ENCODE data around the gene PHF23. TPM values are rescaled to one million over a fixed set of nuclear protein-coding genes. Genes with fewer than 3 reads are reported as not detected.

PHF23 gene
- total RNA-seq: 10 to 100 TPM; 33.1 to 47.6 (median 38.8) TPM
- polyA plus RNA-seq: 10 to 100 TPM; 27.4 to 50.4 (median 33.2) TPM
- long read RNA-seq, donor 1, transcript PHF23-201 (5 exons, 2,037 nt): major isoform, 7 of 29 reads
- long read RNA-seq, donor 1, partial matches to known transcripts: 18 of 29 reads
- long read RNA-seq, donor 1, other reads (novel, unspliced or antisense): 0 of 29 reads
- long read RNA-seq, donor 2, transcript PHF23-201 (5 exons, 2,037 nt): major isoform, 5 of 21 reads
- long read RNA-seq, donor 2, partial matches to known transcripts: 14 of 21 reads
- long read RNA-seq, donor 2, other reads (novel, unspliced or antisense): 0 of 21 reads

DNA sequence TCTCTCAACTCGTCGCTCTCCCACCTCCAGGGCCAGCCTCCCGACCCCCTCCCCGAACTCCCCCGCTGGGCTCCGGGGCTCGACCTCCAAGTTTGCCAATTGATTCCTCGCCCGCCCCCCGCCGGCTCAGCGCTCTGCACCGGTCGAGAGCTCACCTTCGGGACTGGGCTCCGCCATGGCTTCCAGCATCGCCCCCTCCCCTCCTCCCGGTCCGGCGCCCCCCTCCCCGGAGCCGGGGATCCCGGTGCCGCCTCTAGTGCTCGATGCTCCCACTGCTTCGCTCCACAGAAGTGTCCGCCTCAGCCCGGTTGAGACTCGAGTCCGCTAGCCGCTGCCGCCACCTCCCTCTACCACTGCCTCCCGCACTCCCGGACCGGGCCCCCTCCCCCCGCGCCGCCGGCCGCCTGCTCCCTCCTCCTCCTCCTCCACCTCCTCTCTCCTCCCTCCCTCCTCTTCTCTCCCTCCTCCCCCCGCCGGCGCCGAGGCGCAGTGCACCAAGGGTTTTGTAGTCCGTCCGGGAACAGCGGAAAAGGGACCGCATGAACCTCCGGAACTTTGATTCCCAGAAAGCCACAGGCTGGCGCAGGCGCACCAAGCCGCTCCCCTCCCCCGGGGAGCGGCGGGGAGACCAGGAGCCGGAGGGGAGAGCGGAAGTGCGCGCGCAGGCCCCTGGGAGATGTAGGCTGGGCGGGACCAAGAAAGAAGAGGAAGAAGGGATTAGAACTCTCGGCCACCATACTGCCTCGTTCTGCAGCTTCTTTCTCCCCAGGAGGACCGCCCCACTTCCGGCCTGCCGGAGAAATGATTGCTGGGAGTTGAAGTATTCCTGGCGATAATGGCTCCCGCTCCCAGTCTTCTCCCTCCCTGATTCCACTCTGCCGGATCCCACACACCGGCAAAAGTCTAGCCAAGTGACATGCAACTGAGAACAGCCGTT lies at the start of gene PHF23:
PHF23 (minus strand) TSS at position 367 of the 937 bp plus-strand sequence; CDS start at position 189, 178 bp downstream.
- Histone ChIP-seq H3K9me3 (no peaks in the 10 kb centered on the region), H3K4me3 (peak within 1 kb of the TSS; percentile 88 to 99 (median 96)), H3K36me3 (peaks cover 0 to 51% (median 36%) of the 10 kb centered on the region in 6 donors), H3K27ac (peak within 1 kb of the TSS; percentile 88 to 99 (median 98)), H3K4me1 (peaks cover 37 to 74% (median 64%) of the 10 kb centered on the region in 6 donors), H3K27me3 (replicated peaks in 1 of 7) (no peaks in the 10 kb centered on the region)
- intact Hi-C loops (cut with DNase I; ENCODE audit: low total_unique reads): no loop called here
- peak in 9 of 11 experiments; percentile 1 to 78 (median 56) for TF ChIP-seq CTCF (IDR thresholded peaks at IDR 0.05 in 8 of 11, conservative IDR thresholded peaks at IDR 0.05 in 3 of 11)
- peak; percentile 93 to 98 (median 95) for TF ChIP-seq POLR2AphosphoS5 (IDR thresholded peaks at IDR 0.05)
- TF ChIP-seq POLR2A (IDR thresholded peaks at IDR 0.05): peak in 2 of 3 donors; percentile 31 to 77
- DNase-seq: peak; percentile 99
- 1% methylated on average over 57 to 72 of the region's 72 CpGs for WGBS, 5 donors

DNA sequence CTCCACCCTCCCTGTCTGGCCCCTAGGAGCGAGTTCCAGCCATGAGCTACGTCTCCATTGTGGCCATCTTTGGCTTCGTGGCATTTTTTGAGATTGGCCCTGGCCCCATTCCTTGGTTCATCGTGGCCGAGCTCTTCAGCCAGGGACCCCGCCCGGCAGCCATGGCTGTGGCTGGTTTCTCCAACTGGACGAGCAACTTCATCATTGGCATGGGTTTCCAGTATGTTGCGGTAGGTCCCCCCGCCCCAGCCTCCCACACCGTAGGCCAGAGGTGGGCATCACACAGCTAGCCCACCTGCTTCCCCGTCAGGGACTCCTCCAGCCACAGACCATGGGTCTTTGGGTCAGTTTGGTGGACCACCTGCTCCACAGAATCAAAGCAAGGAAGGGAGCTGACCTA lies 46.4 kb upstream of the PHF23 start:
- Histone ChIP-seq H3K9me3 (no peaks in the 10 kb centered on the region), H3K36me3 (no peaks in the 10 kb centered on the region), H3K4me1 (peaks cover 15 to 27% (median 24%) of the 10 kb centered on the region in 6 donors), H3K27ac (no peak overlapping the region), H3K27me3 (replicated peaks in 1 of 7) (peaks cover 0 to 95% (median 20%) of the 10 kb centered on the region in 7 donors), H3K4me3 (no peak overlapping the region)
- intact Hi-C loops (cut with DNase I; ENCODE audit: low total_unique reads): no loop called here
- DNase-seq: no peak
- 90 to 94% (median 93%) methylated on average over 11 to 12 of the region's 12 CpGs for WGBS, 5 donors
- TF ChIP-seq POLR2AphosphoS5 (IDR thresholded peaks at IDR 0.05) (no peak), POLR2A (IDR thresholded peaks at IDR 0.05) (no peak), CTCF (IDR thresholded peaks at IDR 0.05 in 8 of 11, conservative IDR thresholded peaks at IDR 0.05 in 3 of 11) (no peak)

GRCh38 chr17:7284911-7285310 lies 45.7 kb upstream of the PHF23 start:
- intact Hi-C loops (cut with DNase I; ENCODE audit: low total_unique reads): no loop called here
- no peaks in the 10 kb centered on the region for H3K36me3 ChIP-seq
- TF ChIP-seq POLR2AphosphoS5 (IDR thresholded peaks at IDR 0.05) (no peak), POLR2A (IDR thresholded peaks at IDR 0.05) (no peak), CTCF (IDR thresholded peaks at IDR 0.05 in 8 of 11, conservative IDR thresholded peaks at IDR 0.05 in 3 of 11) (no peak)
- no peak overlapping the region for H3K27ac ChIP-seq
- peaks cover 17 to 34% (median 30%) of the 10 kb centered on the region in 6 donors for H3K4me1 ChIP-seq
- no peaks in the 10 kb centered on the region for H3K9me3 ChIP-seq
- no peak overlapping the region for H3K4me3 ChIP-seq
- H3K27me3 ChIP-seq (replicated peaks in 1 of 7): peaks cover 0 to 94% (median 20%) of the 10 kb centered on the region in 7 donors
- WGBS, 5 donors: 91 to 98% (median 96%) methylated on average over 6 to 16 of the region's 16 CpGs
- DNase-seq: no peak
